Endometrium (tissue), 2 donors: ENCODE measurements around the gene IFNA10.
"Not testable (repeated sequence)": the region's sequence is repeated elsewhere in the genome, so short reads cannot be mapped to it uniquely, and the experiment has no call there.

ENCODE experiments used
- FAIRE-seq: peaks from 2 replicates; lab custom pipeline; 2012; peaks lifted over from hg19 to GRCh38; lab: Jason Lieb, UNC
- donor health status: control.
- donor health status: control.

IFNA10 gene

GRCh38 chr9:21207043-21207442 lies at the start of gene IFNA10:
Gene IFNA10, minus strand, starts transcription at chr9:21207143. Its CDS starts 46 bp downstream, at chr9:21207097.
- not testable (repeated sequence) for FAIRE-seq

- FAIRE-seq = no peak
Observed at GRCh38 chr9:21255538-21256212, 48.7 kb upstream of the IFNA10 start.

- peak; percentile 18 for FAIRE-seq
Observed at GRCh38 chr9:21252721-21253547, 46.0 kb upstream of the IFNA10 start.

DNA sequence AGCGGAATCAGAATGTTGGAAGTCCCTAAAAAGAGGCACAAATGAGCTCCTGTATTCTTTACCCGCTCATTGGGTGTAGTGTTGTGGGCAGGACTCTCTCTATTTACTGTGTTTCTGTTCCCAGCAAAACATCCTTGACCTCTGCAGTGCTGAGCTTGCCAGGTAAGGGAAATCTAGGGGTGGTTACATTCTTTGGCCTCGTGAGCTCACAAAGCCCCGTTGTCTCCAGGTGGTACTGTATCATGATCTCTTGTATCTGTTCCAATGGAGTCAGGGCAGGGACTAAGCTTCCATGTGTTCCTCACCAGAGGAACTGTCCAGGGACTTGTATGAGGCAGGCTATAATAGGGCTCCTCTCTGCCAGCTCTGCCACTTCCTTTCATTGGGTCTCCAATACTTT lies 44.7 kb upstream of the IFNA10 start:
- no peak for FAIRE-seq

DNA sequence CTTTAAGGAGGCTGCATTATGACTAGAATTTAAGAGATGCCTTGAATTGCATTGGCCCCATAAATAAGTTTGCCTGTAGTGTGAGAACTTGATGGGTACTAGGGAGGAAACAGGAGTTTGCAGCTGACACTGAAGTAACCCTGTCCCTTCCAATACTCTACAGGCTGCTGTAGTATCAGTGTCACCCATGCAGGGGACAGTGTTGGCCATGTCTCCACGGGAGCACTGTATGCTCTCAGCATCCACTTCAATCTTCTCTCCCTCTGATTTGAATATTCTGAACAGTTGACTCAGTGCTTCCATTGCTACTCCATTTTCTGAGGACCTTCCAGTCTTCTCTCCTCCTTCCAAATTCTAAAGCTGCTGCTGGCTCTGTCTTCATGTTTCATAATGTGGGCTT lies 44.2 kb upstream of the IFNA10 start:
- FAIRE-seq = no peak

- no peak for FAIRE-seq
Observed at GRCh38 chr9:21244836-21245235, 37.9 kb upstream of the IFNA10 start.

GRCh38 chr9:21239911-21240310 lies 33.0 kb upstream of the IFNA10 start, which contains the start of gene IFNA14:
Gene IFNA14, minus strand, starts transcription at chr9:21240005. Its CDS starts 70 bp downstream, at chr9:21239935.
- FAIRE-seq = no peak

DNA sequence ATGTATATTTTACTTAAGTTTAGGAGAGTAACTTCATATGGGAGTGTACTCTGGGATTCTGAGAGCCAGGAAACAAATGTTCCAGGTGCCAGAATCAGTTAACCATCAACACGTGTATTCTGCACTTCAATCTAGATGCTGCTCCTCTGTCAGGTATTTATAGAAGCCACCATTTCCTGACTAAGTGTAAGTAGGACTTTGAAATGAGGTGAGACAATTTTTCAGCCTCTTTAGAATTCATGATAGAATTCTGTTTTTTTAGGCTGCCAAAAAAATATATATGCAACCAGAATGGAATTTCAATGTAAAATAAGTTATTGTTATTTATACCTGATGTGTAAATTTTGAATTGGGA lies 29.4 kb upstream of the IFNA10 start:
- FAIRE-seq = not testable (repeated sequence)

DNA sequence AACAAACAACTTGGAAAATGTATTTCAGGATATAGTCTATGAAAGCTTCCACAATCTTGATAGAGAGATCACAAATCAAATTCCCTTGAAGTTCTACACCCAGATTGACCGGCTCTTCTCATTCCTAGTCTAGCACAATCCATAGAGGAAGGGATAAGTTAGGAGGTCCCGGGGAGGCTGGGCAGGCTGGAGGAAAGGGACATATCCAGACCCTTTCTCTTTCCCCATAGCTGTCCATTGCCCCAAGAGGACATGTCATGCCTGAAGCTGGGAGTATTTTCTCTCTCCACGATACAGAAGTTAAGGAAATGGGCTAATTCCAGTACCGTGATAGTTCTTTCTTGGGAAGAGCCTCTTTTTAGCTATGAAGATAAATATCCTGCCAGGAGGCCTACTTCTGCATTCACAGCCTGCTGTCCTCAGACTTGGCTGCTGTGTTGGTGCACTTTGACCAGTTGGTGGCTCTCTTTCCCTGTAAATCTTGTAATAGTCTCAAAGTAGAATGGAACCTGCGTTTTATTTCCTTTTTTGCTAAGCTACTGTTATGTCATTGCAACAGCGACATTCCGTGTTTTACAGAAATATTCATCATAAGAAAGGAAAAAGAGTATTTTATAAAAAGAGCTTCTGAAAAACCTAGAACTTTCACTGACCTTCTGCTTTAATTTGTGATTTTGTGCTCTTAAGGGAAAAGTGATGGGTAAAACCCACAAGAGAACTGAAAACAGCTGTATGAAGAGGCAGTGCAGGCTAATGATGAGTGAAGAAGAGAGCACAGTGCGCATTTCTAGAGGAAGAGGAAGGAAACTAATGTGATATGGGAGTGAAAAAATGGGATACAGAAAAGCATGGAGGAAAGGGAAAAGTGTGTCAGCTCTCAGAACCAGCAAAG lies 28.8 kb upstream of the IFNA10 start:
- FAIRE-seq = not testable (repeated sequence)

- no peak for FAIRE-seq
Observed at GRCh38 chr9:21234153-21234687, 27.3 kb upstream of the IFNA10 start.

GRCh38 chr9:21233258-21233657 lies 26.3 kb upstream of the IFNA10 start:
- no peak for FAIRE-seq

GRCh38 chr9:21228122-21228521 lies 21.2 kb upstream of the IFNA10 start, which contains the start of gene IFNA17:
Gene IFNA17, minus strand, starts transcription at chr9:21228222. Its CDS starts 49 bp downstream, at chr9:21228173.
- FAIRE-seq = no peak

DNA sequence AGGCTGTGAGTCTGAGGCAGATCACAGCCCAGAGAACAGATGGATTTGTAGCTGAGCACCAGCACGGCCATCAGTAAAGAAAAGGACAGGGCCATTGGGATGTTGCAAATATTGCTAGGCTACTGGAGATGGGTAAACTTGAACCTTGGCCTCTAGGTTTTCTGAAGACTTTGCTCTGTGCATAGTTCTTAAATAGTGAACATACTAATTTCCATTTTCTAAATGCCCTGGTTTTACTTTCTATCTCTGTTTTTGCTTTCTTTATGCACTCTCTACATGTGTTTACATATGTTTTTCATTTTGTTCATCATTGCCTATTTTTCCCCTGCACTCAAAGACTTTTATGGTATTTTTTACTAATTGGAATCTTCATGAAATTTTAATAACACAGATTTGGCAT lies 10.3 kb upstream of the IFNA10 start, which contains the start of gene IFNA16:
Gene IFNA16, minus strand, starts transcription at position 101 of the 400 bp plus-strand sequence. Its CDS starts 6 bp downstream, at position 95.
- not testable (repeated sequence) for FAIRE-seq

GRCh38 chr9:21213411-21214326 lies 6.7 kb upstream of the IFNA10 start:
- FAIRE-seq = not testable (repeated sequence)

GRCh38 chr9:21212160-21212559 lies 5.2 kb upstream of the IFNA10 start:
- not testable (repeated sequence) for FAIRE-seq

- not testable (repeated sequence) for FAIRE-seq
Observed at GRCh38 chr9:21210782-21211181, 3.8 kb upstream of the IFNA10 start.

DNA sequence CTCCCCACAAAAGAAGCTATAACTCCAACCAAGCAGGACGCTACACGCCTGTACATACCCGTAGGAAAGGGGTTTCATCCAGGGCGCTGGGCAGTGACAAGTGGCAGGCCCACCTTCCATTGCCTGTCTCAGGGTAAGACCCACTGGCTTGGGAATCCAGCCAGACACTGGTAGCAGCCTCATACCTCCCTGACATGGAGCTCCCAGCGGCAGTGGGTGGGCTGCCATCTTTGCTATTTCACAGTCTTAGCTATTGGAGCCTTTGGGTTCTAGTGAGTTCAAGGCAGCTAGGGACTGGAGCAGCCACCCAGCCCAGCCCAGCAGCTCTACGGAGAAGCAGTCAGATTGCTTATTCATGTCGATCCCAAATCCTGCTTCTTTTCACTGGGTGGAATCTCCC lies 3.4 kb upstream of the IFNA10 start:
- FAIRE-seq = no peak

- FAIRE-seq = no peak
Observed at GRCh38 chr9:21205204-21205603, 1.7 kb downstream of the IFNA10 start.

- not testable (repeated sequence) for FAIRE-seq
Observed at GRCh38 chr9:21202105-21202504, 4.8 kb downstream of the IFNA10 start, which contains the start of gene IFNA7. Gene IFNA7, minus strand, starts transcription at chr9:21202205. Its CDS starts 40 bp downstream, at chr9:21202165.
